GM12891 (cell line): Measurements from ENCODE around the gene C4orf51.

Source experiments
- PAX5 ChIP-seq: IDR thresholded peaks from 2 replicates; pipeline ENCODE4 v1.6.1; 2011; ENCODE audit warnings: low read length, moderate library complexity, mild to moderate bottlenecking; ENCODE audit not compliant: insufficient read depth, severe bottlenecking
- POLR2A ChIP-seq: IDR thresholded peaks from 2 replicates; pipeline ENCODE4 v1.6.1; 2011; ENCODE audit warnings: low read depth, low read length, control low read depth
- POLR2AphosphoS5 ChIP-seq: IDR thresholded peaks from 2 replicates; pipeline ENCODE4 v1.6.1; 2011; ENCODE audit warnings: low read depth, low read length, control low read depth
- POU2F2 ChIP-seq: IDR thresholded peaks from 2 replicates; pipeline ENCODE4 v1.6.1; 2011; ENCODE audit warnings: low read depth, mild to moderate bottlenecking, control low read depth, low read length, moderate library complexity
- SPI1 ChIP-seq: IDR thresholded peaks from 2 replicates; pipeline ENCODE4 v1.6.1; 2011; ENCODE audit warnings: low read depth, low read length, control low read depth
- TAF1 ChIP-seq: IDR thresholded peaks from 2 replicates; pipeline ENCODE4 v1.6.1; 2011; ENCODE audit warnings: low read depth, low read length, control low read depth

- no peak for TF ChIP-seq POLR2AphosphoS5
- no peak for TF ChIP-seq TAF1
- TF ChIP-seq POLR2A: no peak
- TF ChIP-seq PAX5: no peak
- TF ChIP-seq POU2F2: no peak
- no peak for TF ChIP-seq SPI1
Measured at GRCh38 chr4:145643295-145643694, 36.7 kb upstream of the C4orf51 start.
